Activated naive CD8-positive, alpha-beta T cell treated with anti-CD3 and anti-CD28 coated beads, Interleukin-2, amount 50 U/mL, for 16 hours (primary cell): Measurements from ENCODE around the gene SNX19.

Source experiments
- DNase-seq: peaks from one replicate; pipeline ENCODE4 v3.0.0-alpha.2; 2020; ENCODE audit warnings: low read depth, low spot score

SNX19 gene

DNA sequence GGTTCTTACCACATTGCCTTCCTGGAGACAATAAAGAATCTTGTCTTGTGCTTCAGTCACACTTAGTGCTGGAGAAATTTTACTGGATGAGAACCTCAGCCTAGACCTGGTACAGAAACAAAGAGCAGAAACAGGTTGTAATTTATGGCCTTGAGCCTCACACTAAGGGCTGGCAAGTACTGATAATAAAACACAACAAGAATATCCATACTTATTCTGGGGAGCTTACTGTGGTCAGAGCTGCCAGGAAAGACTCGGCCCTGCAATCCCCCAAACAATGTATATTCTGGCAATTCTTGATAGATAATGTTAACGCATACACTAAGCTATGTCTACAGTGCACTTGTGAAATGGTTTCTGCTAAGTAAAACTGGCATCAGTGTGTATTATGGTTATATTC lies 9.7 kb downstream of the SNX19 start:
- DNase-seq, result no peak

DNA sequence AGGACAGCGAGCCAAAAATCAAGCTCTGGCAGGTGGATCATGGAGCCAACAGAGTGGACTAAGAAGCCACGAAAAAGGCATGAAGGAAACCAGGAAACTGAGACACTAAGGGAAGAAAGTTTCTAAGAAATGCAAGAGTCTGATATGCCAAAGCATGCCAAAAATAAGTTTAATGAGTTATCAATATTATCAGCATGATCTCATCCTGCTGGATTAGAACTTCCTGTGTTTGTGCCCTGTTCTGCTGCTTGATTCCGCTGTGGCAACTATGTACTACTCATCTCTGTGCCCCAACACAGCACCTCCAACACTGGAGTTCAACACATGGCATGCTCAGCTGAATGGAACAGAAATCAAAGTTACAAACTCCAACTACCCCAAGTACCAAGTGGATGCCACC lies 10.8 kb downstream of the SNX19 start:
- no peak for DNase-seq

DNA sequence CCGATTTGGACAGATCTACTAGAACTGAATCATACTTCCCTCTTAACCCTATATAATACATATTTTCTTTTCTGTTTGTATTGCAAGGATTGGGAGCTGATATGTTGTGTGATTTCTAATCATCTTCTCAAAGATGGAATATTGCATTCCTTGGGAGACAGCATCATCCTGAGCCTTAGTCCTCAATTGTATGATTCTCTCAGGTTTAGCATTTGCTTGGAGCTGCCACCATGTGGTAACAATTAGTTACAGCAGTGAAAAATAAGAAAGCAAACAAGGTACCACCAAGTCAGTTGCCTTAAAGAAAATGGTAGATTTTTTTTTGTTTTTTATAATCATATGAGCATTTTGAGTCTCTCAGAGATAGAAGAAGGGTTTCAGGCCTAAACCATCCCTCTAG lies 11.9 kb downstream of the SNX19 start:
- no peak for DNase-seq

DNA sequence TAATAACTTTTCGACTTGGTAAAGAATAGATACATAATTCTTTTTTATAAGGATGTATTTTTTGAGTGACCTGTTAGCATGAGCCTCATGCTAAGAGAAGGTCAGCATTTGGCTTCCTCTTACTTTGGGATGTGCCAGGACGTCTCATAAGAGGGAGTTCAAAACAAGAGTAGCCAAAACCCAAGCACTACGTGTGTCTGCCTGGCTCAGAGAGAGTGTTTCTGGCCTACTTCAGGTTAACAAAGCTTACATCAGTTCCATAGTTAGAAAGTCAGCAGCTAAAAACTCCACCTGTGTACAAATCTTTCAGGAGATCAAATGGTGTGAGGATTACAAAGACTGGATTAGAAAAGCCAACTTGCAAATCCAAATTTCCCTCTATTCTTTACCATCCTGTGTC lies 13.9 kb downstream of the SNX19 start:
- DNase-seq, result no peak

DNA sequence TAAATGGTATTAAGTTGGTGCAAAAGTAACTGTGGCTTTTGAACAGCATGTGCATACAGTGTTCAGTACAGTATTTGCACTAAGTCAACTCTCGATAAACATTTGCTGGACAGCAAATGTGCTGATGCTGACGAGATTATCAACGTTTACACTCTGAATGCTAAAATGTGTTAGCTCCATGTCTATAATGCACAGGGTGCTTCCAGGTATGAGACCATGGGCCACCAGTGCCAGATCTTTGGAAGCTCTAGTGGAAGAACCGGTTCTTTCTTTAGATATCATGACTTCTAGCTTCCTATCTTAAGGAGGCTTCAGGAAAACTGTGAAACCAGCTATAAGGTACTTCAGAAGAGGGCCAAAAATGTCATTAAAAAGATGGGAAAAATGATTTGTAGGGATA lies 17.2 kb downstream of the SNX19 start:
- DNase-seq, result no peak

DNA sequence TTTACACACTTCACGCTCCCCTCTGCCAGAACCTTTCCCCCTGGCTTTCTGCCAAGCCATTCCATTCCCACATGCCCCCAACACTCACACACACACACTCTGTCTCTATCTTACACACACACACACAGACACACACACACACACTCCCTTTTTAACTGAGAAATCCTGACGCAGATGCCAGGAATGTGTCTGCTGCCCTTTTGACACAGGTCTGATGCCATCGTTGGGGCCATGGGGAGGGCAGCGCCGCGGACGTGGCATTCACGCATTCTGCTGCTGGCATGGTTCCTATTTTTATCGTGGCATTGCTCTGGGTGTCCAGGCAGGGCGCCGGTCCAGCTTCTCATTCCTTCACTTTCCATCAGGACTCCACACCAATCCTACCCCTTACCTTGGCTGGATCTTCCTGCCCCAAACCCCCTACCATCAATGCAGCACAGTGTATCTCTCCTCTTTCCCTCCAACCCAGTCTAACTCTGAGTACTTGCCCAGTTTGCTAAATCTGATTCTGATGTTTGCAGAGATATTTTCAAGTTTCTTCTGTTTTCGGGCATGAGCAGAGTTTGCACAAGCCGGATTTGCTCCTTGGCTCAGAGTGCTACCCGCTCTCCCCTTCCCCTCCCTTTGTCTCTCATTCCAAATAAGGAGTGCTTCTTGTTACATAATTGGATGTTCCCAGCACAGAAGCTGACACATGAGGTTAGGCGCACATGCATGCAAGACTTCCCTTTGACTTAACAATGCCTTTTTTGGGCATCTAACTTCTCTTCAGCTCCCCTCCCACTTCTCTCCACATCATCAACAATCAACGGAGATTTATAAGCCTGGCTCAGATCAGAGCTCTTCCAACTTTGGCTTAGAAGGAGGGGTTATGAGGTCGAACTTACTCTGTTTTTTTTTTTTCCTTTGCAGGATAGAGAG lies 18.8 kb downstream of the SNX19 start:
- no peak for DNase-seq

DNA sequence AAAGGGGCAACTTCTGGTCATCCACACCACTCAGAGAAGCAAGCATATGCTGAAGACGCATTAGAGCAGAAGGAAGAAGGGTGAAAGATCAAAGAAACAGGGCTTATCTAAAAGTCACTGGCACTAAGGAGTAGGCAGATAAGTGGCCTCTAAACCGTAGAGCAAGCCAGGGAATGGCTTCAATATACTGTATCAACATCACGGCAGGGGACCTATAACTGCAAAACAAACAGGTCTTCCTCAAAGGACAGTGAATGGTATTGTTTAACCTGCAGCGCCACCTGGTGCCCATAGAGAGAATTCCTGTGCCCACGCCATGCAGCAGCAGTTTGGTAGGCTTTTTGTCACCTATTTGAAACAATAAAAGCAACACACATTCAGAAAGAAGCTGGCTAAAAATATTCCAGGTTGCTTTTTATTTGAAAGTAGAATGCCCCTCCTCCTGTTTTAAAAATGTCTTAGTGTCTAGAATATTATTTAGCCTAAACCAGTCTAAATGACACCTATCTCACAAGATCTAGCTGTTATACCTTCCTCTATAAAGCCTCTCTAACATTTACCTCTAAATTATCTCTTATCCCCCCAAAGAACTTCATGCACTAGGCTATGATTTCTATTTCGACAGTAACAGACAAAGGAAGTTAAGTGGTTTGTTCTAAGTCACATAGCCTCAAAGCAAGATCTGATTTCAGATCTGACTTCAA lies 21.8 kb downstream of the SNX19 start:
- peak; percentile 15 for DNase-seq

DNA sequence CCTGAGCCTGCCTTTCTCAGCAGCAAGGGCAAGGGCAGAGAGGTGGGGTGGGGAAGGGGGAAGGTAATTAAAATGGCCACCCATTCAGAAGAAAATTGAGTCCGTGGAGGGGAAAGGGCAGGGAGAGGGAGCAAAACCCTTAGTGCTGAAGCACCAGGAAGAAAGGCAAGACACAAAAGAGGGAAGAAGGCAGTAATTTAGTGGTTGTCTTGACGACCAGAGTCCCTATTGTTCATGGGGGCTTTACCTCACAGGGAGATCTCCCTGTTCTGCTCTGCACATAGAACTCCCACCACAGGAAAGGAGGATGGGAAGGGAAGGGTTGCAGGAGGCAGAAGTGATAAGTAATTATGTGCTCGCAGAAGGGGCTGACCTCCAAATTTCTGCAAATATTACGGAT lies 23.4 kb downstream of the SNX19 start:
- DNase-seq, result no peak

DNA sequence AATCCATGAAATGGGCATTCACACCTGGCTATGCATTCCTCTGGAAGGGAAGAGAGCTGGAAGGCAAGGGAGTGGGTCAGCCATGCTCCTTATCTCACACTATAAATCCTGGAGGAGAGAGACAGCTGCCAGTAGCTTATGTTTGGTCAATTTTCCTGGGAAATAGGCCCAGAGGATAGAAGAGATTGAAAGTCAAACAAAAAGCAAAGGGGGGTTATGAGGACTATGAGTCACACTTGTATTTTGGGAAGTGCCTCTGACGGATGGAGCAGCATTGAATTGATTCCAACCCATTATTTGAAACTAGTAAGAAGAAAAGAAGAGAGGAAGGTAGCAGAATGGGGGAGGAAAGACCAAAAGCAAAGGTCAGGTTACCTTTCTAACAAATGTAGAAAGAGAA lies 25.0 kb downstream of the SNX19 start:
- no peak for DNase-seq

DNA sequence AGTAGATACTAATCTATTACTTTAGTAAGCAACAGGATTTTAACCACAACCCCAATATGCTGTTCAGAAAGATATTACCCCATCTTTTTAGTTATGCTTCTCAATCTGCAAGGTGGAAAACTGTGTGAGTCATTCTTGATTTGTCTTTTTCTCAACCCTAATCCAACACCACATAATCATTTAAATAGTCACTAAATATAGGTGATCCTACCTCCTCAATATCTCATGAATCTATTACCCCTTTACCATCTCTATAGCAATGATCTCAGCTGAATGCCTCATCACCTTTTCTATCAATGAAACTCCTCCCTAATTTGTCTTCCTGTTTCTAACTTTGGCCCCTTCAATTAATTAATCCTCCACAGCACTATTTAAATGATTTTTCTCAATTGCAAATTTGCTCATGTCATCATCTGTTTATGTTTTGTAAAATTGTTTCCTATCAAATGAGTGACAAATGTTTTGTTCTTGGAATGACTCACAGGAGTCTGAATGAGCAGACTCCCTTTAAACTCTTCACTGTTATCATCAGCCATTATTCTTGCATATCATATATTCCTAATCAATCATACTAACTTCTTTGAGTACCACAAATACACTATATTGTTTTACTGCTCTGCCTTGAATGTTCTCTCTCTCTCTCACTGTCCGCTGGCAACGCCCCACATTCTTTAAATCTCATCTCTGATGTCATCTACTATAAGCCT lies 26.1 kb downstream of the SNX19 start:
- DNase-seq, result no peak

DNA sequence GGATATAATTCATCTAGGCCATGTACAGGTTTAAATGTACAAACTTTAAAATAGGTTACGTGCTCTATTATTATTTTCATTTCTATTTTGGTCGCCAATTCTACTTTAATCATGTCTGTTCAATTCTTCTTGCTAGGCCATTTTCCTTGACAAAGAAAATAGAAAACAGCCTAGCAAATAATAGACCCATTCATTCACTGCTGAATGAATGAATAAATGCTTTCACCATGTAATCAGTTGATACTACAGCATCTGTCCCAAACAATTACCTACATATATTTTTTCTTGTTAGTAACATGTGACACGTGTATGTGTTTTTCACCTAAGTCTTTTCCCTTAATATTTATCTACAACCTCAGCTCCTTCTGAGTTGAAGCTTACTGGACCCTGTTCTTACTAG lies 27.5 kb downstream of the SNX19 start:
- no peak for DNase-seq

DNA sequence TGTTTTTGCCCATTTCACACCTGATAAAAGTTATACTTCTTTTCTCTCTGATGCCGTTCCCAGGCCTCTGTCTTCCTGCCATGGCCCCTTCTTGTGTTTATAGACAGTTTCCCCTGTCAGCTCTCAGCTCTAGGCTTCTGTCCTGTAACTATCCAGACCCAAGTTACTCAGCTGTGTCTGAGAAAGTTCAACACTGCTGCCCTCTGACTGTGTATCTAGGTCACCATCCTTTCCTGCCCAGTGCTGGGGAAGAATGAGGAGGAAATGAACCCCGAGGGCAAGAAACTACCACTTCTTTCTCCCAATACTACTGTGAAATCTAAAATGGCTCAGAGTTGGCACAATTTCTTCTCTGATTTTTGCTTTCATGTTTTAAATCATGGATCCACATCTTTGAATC lies 29.6 kb downstream of the SNX19 start:
- no peak for DNase-seq

DNA sequence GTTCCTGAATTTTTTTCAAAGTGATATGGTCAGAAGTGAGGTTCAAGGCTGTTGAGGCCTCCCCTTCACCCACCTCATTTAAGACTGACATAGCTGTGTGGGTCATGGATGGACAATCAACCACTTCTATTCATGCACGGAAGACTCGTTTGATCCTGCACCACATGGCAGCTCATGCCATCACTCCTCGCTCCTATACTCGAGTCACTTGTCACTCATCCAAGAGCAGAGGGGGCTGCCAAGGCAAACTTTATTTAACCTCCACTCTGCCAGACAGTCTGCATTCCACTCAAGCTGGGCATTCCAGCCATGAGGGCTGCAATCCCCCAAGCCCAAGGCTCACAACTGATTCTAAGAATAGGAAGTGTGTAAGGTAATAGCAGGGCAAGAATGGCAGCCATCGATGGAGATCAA lies 34.1 kb downstream of the SNX19 start:
- DNase-seq, result no peak

DNA sequence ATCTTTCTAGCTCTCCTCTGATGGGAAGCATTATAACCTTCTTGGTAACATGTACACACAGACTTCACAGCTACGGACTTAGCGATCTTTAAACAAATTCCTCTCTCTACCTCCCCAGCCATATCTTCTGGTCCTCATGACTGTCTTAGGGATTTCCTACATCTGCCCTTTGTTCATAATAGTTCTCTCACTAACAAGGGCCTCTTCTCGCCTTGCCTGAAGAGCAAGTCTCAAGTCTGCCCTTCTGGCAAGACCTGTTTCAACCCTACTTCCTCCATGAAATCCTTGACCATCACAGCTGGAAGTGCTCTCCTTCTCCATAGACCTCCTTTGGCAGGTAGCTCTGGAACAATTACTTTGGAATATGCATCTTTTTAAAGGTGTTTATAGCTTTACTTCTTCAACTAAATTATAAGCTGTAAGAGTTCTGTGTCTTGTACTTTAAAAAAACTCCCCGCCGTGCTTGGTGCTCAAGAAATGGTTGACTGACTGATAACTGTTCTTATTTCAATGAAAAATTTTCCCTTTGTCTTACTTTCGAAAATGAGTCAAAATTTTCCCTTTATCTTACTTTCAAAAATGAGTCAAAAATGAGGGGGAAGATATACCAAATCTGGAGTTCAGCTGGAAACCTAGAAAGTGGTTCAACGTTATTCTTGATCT lies 34.7 kb downstream of the SNX19 start:
- DNase-seq, result no peak

DNA sequence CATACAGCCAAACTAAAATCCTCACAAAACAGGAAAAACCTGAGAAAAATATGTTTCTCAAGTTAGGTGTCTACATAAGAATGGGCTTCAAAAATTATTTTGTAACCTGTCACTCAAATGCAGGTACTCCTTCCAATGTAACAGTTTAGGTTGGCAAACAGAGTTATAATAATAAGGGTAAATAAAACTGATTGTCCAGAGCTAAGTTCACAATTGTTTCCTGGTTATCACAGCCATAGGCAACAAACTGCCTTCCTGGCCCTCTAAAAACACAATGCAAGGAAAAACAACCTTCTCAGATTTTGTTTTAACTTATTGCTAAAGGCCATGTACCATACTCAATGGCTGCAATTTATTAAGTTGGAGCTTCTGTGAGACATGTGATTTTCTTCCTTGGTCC lies 36.4 kb downstream of the SNX19 start:
- DNase-seq, result no peak

DNA sequence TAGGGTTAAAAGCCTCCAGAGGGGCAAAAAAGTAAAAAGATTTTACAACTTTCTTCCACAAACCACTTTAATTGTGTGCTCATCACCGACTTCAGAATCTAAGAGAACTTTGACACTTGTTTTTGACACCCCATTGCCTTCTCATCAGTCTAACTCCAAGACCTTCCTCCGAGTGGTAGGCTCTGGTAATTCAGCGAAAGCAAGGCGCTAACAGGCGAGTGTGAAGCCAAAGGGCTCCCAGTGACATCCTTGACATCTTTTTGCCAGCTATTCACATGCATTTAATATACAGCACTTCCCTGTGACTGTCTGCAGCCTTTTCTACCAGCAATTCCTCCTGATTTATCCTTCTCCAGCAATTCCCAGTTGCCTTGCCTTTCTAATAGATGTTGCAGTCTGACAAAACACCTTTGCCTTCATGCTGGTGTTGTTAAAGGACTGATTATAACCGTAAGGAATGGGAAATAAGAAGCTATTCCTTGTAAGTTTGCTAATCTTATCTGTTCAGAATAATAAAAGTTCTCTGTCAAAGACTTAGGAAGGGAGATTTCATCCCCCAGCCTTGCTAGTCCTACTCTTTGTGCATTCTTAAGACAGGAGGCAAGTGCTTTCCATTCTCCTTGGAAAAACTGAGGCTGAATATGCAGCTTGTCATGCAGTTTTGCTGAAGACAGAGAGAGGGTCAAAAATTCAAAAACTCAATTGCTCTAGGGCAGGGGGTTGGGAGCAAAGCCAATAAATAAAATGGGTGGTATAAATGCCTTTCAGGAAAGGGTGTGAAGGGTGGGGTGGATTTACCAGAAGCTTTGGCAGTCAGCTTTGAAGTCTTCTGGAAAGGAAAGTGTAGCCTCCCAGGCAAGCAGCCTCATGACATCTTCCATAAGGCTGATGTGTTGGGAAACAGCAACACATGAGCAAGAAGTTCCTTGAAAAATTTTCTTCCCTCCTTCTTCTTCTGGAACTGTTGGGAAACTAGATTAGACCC lies 39.1 kb downstream of the SNX19 start:
- no peak for DNase-seq

DNA sequence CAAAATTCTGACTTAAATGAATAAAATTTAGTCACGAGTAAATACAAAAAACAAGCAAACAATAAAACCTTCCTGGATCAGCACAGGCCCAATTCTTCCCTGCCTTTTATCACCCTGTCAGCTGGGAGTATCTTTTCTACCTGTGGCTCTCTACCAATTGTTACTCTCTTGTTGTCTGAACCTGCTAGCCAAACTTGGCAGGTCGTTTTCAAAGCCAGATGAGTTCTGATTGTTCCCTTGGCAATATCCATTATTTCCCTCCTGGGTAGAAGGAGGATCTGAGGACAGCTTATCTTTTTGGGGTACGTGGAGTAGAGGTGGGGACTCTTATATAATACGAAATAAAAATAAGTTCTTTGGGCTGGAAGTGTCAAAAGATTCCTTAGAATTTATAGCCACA lies 40.2 kb downstream of the SNX19 start:
- no peak for DNase-seq

DNA sequence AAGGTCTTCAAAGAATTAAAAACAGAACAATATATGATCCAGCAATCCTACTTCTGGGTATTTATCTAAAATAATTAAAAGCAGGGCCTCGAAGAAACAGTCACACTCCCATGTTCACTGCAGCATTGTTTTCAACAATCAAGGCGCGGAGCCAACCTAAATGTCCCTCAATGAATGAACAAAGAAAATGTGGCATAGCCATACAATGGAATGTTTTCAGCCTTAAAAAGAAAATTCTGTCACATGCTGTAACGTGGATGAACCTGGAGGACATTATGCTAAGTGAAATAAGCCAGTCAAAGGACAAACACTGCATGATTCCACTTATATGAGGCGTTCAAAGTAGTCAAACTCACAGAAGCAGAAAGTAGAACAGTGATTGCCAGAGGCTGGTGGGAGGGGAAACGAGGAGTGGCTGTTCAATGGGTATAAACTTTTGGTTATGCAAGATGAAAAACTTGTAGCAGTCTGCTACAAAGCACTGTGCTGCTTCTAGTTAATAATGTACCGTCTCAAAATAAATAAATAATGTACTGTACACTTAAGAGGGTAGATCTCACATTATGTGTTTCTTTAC lies 41.2 kb downstream of the SNX19 start:
- no peak for DNase-seq

DNA sequence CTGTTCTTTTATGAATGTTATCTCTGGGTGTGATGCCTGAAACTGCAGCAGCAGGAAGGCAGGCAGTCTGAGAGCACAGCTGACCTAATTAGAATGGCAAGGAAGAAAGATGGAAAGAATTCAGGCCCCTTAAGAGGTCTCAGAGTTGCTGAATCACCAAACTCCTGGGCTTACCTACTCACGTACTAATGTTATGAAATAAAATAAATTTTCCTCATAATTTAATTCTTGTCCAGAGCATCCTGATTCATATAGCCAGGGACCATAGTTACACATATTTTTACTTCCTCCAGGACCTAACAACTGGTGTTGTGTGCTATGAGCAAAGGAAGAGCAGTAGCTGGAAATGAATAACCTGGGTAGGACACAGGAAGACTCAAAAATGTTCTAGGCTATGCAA lies 41.9 kb downstream of the SNX19 start:
- no peak for DNase-seq

DNA sequence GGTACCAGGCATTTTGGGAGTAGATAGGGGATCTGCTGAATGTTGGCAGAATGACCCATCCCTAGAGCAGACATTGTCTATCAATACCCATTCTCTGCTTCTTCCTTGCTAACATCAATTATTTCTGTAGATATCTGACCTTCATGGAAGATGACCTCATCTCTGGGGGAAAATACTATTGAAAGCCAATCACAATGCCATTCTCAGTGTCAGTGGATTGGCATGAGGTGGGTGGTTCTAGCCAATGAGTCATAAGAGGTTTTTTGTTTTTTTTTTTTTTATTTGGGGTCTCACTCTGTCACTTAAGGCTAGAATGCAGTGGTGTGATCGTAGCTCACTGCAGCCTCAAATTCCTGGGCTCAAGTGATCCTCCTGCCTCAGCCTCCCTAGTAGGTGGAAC lies 42.5 kb downstream of the SNX19 start:
- DNase-seq, result no peak
